VCaP (cell line): ENCODE measurements around the gene STK10.

ENCODE experiments used
- H3K27ac ChIP-seq: fragments of 450-650 bp; 2 replicates; pipeline ENCODE4 v1.5.1; 2017
- TF ChIP-seq, protein P1 (sequence below): fragments of 450-650 bp; conservative IDR thresholded peaks from 2 replicates; pipeline ENCODE4 v1.5.1; 2017; ENCODE audit warnings: mild to moderate bottlenecking, moderate library complexity

STK10 gene

DNA sequence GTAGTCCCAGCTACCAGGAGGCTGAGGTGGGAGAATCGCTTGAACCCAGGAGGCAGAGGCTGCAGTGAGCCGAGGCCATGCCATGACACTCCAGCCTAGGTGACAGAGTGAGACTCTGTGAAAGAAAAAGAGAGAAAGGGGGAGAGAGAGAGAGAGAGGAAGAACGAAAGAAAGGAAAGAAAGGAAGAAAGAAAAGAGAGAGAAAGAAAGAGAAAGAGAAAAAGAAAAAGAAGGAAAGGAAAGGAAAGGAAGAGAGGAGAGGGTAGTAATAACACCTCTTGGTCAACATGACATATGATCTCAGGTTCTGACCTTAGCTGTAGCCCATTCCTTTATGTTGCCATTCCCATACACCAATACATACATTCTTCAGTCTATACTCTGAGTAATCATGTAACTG, 195.7 kb downstream of the STK10 start:
- peak overlapping the region; percentile 38 for H3K27ac ChIP-seq
- TF ChIP-seq, protein P1, sequence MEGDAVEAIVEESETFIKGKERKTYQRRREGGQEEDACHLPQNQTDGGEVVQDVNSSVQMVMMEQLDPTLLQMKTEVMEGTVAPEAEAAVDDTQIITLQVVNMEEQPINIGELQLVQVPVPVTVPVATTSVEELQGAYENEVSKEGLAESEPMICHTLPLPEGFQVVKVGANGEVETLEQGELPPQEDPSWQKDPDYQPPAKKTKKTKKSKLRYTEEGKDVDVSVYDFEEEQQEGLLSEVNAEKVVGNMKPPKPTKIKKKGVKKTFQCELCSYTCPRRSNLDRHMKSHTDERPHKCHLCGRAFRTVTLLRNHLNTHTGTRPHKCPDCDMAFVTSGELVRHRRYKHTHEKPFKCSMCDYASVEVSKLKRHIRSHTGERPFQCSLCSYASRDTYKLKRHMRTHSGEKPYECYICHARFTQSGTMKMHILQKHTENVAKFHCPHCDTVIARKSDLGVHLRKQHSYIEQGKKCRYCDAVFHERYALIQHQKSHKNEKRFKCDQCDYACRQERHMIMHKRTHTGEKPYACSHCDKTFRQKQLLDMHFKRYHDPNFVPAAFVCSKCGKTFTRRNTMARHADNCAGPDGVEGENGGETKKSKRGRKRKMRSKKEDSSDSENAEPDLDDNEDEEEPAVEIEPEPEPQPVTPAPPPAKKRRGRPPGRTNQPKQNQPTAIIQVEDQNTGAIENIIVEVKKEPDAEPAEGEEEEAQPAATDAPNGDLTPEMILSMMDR, result no peak
